NCI-H2171 treated with DMSO at 0.1 percent for 48 hours (cell line): ENCODE measurements around the gene PPP1R3D.

Experiments used
- DNase-seq: peaks from one replicate; lab custom pipeline; 2025; lab: John Stamatoyannopoulos, UW

PPP1R3D gene

DNA sequence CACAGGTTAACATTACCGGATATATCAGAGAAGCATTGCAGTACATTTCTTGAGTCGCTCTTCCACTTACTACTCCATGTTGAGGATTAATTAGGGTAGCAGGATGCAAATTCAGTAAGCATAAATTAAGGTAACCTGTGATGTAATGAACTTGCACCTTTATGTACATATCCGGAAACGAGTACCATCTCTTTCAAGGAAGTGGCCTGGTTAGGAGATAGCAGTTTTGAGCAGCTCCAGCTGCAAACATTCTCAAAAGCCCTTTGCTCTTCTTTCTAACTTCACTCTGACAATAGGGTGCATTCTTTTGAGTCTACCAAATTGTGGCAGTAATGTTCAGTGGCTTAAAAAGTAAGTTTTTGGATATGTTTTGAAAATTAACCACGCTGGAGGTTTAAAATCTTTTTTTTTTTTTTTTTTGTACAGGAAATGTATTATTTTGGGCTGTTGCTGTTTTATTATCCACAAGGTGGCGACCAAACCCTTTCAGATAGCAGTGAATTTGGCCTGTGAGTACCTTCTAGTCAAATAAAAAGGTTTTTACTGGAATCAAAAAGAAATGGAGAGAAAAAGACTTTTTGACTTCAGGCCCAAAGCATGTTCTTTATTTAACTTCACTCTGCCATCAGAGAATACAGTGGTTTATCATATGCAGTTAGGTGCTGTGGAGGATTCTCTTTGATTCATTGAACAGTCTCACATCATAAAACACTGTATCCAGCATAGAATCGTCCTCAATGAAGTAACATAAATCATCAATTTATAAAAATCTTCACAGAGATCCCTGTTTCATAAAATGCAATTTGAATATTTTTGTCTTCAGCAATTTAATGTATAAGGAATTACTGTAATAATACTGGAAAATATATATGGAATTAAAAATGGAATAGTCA, 9.0 kb upstream of the PPP1R3D start:
- DNase-seq, result peak; percentile 79

GRCh38 chr20:59948212-59948611, 8.1 kb upstream of the PPP1R3D start:
- no peak for DNase-seq

- DNase-seq, result no peak
Measured at GRCh38 chr20:59947376-59947775, 7.3 kb upstream of the PPP1R3D start.

- DNase-seq, result no peak
Measured at GRCh38 chr20:59945731-59946130, 5.6 kb upstream of the PPP1R3D start.

DNA sequence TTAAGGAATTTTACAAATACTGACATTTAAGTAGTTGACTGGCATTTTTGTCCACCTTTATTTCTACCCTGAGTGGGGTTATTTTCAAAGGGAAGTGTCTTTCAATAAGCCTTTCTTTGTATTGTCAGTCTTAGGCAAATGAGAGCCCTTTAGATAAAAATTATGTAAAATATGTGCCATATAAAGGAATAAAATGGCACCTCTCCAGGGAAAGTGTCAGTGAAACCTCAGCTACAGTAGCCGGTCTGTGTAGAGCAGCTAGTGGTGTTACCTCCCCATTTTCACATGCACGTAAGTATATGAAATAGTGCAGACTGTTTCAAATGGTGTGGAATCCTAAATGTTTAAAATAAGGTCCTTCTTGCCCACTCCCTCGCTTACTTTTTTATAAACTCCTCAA, 5.1 kb upstream of the PPP1R3D start:
- no peak for DNase-seq

GRCh38 chr20:59944726-59945125, 4.6 kb upstream of the PPP1R3D start:
- DNase-seq, result no peak

DNA sequence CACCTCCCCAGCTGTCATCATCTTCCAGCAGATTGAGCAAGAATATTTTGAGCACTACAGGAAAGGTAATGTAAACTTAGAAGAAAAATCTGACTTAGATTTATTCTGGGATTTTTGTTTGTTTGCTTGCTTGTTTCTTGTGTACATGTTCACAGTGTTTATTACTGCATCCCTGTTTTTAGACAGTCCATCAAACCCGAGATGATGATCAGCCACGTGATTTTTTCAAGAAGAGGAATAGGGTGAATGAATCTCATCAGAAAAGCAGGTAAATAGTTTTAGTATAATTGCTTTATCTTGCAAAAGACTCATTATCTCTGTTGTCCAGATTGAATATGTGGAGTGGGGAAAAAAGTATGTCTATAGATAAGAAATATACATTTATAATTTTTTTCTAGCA, 2.1 kb upstream of the PPP1R3D start:
- DNase-seq, result no peak

DNA sequence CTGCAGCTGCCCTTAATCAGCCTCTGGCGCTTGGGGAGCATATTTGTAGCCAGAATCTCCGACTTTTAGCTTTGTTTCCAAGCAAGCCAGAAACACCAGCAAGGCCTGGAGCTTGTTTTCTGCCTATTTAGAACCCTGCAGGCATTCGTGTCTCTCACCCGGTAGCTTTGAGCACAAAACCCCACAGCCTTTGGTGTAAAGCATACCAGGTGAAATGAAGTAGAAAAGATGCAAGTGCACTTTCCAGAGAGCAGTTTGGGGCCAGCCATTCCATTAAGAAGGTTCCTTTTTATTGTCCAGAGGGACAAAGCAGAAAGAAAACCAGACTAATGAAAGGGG, 820 bp upstream of the PPP1R3D start:
- no peak for DNase-seq

- DNase-seq, result no peak
Measured at GRCh38 chr20:59939879-59940128, 301 bp downstream of the PPP1R3D start.

- DNase-seq, result no peak
Measured at GRCh38 chr20:59939052-59939878, 840 bp downstream of the PPP1R3D start.

- no peak for DNase-seq
Measured at GRCh38 chr20:59938696-59939051, 1.4 kb downstream of the PPP1R3D start.

DNA sequence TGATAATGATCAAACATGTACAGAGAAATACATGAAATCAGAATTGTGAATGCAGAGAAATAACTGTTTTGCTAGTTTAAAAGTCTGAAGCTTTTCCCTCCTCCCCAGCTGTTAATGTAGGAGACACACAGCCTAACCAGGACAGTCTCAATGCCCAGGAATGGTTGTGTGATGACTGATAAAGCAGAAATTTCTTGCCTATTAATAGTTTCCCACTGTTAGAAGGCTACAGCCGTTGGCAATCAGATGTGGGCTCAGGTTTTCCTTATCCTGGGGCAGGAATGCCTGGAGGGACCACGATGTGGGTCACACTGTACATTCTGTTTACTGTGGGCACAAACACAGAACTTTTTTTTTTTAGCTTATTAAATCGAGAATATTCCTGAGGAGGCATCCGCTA, 1.9 kb downstream of the PPP1R3D start:
- DNase-seq, result no peak

DNA sequence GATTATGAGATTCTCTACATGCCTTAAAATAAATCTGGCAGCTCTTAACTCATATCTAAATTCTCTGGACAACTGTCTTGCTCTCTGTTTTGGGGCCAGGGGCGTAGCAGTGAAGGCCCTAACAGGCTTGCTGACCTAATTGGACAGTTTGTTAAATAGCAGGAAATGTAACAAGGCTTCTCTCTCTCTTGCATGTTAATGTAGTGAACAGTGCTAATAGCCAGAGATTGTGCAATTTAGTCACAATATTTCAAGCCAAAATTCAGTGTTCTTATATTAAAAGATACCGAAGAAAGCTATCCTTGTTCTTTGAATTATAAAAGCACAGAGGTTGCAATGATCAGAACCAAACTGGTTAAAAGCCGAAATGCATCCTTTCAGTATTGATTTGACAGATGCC, 3.0 kb downstream of the PPP1R3D start:
- no peak for DNase-seq

DNA sequence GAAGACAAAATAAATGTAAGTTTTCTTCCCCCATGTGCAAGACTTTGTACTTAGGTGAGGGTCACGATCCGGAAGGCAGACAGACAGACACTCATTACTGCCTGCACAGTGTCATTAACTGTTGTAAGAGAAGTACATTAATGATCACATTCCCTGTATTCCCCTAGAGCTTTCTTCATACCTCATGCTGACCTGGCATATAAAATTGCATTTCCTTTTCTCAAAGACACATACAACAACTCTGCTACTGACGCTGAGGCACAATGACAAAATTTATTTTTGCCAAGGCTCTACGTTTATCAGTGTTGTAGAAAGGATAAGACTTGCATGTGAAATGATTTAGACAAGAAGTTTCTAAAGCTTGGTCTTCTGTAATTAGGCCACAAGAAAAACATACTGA, 3.7 kb downstream of the PPP1R3D start:
- no peak for DNase-seq

- DNase-seq, result no peak
Measured at GRCh38 chr20:59935457-59936185, 4.5 kb downstream of the PPP1R3D start.

DNA sequence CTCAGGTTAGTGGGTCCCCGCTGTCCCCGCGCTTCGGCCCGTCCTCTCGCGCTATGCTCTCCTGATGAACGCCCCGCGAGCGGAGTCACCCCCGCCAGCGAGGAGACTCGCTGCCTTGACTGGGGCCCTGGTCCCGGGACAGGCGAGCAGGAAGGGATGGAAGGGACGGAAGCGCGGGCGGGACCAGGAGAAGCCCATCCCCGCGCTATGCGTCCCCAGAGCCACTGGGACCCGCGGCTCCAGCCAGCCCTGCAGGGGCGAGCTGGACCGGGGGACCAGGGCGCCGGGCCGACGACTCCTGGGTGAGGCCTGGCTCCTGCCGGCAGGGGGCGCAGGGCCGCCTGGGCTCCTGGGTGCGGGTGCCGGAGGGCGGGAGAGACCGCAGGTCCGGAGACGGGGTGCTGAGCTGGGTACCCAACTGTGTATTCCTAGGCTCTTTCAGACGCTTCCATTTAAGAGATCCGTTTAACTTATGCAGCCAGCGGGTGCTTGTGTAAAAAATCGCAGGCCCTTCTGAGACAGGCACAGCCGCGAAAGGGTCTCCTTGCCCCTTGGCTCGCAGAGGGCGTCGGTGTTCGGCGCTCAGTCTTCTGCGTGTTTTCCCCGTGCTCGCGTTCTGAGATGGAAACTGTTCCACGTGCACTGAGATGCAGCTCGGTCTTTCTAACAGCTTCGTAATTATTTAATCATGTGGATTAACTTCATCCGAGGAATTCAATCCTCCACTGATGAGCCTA, 6.1 kb downstream of the PPP1R3D start:
- DNase-seq, result peak; percentile 74

- no peak for DNase-seq
Measured at GRCh38 chr20:59933296-59933848, 6.7 kb downstream of the PPP1R3D start, which contains the start of gene SYCP2. Gene SYCP2 (minus strand): TSS chr20:59933637. CDS start chr20:59922413, 11,224 bp downstream.

DNA sequence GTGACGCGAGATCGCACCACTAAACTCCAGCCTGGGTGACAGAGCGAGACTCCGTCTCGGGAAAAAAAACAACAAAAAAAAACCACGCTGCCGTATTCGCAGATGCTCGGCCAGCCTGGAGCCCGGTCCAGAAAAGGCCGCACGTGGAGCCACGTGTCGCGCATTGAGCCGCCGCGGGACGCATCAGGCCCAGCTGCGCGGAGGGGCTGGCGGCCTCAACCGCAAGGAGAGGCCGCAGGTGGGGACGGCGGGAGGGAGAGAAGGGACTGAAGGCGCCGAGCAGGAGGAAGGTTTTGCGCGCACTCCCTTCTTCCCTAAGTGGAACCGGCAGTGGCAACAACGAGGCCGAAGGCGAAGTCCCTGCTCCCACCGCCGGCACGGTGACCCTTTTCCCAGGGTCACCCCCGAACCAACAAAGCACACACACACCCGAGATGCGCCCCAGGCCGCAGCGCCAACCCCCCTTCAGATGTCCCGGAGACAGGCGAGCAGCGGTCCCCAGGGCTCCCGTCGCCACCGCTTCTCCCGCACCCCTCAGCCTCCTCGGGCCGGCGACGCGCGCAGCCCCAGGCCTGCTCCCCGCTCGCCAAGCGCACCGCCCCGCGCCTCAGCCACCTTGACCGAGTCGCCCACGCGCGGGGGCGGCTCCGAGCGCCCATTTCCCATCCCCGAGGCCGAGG, 7.3 kb downstream of the PPP1R3D start:
- DNase-seq, result no peak

DNA sequence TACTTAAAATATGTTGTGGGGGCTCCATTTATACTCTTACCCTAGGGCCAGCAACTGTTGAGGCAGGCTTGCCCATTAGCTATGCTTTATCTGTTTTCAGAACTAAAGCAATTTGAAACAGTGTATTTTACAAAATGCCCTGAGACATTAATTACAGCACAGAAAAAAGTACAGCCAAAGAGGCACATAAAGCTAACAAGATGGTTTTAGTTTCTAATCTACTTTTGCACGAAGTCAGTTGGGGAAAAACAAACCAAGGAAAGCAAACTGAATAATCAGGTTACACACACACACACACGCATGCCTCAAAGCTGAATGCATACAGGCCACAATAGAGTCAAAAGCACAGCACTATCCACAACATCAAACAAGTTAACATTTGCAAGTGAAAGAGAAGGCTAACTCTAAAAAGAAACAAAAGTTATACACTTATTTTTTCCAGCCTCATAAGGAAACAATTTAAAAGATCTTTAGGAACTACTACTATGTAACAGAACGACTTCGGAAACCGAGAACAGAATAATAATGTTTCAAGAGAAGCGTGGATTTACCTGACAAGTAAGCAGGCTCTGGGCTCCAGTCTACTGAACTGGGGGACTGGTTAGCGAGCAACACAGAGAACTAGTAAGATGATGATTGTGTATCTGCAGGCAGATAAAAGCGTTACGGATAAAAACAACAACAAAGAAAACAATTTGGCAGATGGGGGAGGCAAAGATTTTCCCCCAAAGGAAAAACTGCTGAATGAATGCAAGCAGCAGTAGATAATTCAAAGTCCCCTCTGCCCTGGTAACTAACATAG, 8.4 kb downstream of the PPP1R3D start:
- no peak for DNase-seq

DNA sequence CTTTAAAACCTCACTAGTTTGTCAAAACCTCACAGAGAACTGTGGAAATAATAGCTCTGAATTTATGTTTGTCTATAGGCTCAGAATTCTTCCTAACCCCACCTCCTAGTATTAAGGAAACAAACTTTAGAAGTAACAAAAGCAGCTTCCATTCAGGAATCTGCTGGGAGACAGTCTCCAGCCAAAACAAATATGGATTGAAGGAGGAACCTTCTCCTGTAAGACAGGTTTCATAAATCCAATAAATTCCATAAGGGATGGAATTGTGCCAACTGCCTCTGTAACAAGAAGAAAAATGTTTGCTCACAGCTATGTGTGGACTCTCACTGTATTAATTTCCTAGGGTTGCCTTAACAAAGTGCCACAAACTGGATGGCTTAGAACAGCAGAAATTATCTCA, 14.2 kb downstream of the PPP1R3D start:
- no peak for DNase-seq
